Activated effector memory CD4-positive, alpha-beta T cell treated with Interleukin-2 at 50 U/mL for 16 hours (primary cell): ENCODE measurements around the gene GK.
"Not testable (repeated sequence)": the region's sequence is repeated elsewhere in the genome, so short reads cannot be mapped to it uniquely, and the experiment has no call there.

ENCODE experiments used
- DNase-seq: peaks from one replicate; pipeline ENCODE4 v3.0.0-alpha.2; 2020

GK gene

GRCh38 chrX:30654989-30655607 lies 1.9 kb downstream of the GK start:
- DNase-seq, result no peak

DNA sequence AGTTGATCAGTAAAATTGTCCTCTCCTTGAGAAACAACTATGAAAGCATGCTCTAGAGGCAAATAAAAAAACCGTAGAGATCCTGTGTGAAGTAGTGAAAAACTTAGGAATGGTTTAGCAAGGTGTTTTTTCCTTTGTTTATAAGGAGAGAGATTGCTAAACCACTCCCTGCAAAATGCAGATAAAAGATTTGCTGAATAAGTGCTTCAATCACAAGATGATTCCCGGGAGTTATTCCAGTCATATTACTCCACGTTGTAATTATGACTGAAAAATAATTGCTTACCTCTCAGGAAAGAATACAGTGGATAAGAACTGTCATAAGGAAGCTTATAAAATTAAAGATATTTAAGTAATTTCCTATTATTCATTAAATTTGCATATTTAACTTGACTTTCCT lies 2.8 kb downstream of the GK start:
- DNase-seq, result no peak

DNA sequence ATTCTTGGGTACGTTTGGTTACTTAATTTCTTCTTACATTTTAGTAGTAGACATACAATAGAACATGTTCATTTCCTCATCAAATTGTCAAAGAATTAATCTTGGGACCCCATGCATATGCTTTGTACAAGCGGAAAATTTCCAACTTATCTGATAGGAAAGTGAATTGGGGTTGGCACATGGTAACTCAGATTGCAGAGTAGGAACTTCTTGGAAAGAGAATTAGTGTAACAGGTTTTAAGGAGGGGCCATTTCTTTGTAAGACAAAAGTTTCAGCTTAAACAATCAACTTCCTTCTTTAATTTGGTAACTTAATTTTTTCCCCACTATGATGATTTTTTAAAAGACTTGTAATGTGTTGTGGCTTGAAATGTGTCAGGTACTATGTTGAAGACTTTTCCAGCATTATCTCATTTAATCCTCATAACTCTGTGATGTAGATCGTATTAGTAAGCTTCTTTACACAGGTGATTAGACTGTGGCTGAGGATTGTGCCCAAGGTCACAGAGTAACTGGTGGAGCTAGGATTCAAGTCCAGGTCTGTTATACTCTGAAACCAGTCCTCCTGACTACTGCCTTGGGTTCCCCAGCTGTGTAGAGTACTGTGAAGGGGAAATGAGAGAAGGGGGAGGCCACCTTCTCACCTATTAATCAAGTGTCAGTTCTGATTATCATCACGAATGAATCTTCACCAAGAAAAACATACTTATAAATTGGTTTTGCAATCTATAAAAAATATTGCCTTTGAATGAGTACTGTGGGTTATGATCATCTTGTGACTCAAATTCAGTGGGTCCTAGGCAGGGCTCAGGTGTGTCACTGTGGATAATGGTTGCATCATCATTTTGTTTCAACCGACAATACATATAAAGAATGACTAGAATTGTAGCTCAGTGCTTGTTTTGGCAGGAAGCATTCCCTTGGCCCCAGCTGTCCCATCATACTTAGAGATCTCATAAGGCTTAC lies 4.3 kb downstream of the GK start:
- DNase-seq, result no peak

- DNase-seq, result no peak
These were observed 6.2 kb downstream of the GK start for GRCh38 chrX:30659421-30659820.

GRCh38 chrX:30661228-30661627 lies 8.0 kb downstream of the GK start:
- DNase-seq, result no peak

DNA sequence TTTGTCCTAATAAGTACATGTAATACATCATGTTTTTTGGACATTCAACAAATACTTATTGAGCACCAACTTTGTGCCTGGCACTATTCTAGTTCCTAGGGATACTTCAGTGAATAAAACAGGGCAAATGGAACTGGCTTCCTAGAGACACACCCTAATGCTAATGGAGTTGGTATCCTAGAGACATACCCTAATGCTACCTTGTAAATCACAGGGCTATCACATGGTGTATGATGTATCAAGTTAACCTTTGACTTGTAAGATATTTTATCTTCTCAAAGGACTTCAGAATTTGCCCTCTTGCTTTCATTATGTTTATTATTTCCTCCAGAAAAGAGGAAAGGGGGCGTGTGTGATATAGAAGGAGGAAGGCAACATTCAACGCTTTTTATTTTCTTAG lies 10.1 kb downstream of the GK start:
- DNase-seq, result no peak

DNA sequence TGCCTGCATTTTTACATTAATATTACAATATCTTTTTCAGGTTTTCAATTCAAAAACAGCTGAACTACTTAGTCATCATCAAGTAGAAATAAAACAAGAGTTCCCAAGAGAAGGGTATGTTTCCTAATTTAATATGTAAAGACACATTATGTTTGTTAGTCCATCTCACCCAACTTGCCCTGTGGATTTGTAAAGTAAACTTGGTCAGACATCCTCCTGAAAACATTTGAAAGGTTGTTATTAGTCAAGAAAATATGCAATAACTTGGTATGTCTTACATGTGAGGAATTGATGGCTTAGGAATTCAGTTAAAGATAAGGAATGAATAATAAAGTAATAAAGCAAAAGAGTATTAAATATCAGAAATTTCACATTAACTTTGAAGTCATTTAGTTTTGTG lies 12.2 kb downstream of the GK start:
- no peak for DNase-seq

GRCh38 chrX:30666094-30666493 lies 12.9 kb downstream of the GK start:
- DNase-seq, result no peak

GRCh38 chrX:30668581-30668980 lies 15.4 kb downstream of the GK start:
- DNase-seq, result no peak

GRCh38 chrX:30671189-30671588 lies 18.0 kb downstream of the GK start:
- DNase-seq, result not testable (repeated sequence)

- DNase-seq, result no peak
These were observed 20.0 kb downstream of the GK start for GRCh38 chrX:30673127-30673796.

DNA sequence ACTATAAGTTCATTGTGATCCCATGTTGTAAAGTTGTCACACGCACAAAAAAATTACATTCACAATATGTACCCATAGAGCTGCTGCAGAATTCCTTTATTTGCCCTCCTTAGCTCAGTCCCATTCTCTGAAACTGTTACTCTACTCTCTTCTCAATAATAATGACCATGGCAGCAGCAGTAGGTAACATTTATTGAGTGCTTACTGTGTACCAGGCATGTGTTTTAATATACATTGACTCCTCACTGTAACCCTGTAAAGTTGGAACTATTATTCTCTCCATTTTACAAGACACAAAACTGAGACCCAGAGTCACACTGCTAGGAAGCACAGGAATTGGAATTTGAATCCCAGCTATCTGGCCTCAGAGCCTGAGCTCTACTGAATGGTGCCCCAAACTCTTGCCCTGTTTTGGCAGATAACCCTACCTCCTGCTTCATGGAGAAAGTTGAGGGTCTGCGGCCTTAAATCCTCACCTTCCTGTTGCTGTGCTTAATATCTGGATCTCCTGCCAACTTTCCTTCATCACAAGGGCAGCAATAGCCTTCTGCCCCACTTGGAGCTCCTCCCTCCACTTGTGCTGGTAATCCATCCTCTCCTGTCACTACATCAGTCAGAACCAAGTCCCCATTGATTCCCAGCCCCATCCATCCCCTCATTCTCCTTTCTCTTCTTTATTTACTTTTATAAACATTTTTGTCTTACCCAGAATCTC lies 20.8 kb downstream of the GK start:
- DNase-seq, result no peak

DNA sequence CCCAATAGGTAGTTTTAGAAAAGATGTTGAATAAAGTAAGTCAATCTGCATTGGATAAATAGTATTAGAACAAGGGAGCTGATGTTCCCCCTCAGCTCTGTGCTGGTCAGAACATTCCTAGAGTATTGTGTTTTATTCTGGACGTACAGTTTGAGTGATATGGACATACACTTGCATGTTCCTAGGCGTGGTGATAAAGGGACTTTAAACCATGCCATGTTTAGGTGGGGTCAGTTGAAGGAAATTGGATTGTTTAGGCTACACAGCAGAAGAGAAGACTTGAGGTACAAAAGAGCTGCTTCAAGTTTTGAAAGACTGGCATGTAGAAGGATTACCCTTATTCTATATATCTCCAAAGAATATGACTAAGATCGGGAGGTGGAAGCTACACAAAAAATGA lies 21.6 kb downstream of the GK start:
- DNase-seq, result no peak

DNA sequence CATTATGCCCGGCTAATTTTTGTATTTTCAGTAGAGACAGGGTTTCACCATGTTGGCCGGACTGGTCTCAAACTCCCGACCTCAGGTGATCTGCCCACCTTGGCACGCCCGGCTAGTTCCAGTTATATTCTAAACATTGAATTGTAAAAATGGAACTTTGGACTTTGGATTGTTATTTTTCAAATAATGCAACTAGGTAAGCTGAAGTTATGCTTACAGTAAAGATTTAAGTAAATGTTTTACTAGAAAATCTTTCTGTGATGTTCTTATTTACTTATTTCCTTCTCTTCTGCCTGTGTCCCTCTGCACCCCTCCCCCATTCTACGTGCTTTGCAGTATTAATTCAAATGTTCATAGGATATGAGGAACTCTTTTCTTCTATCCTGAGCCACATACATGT lies 26.1 kb downstream of the GK start:
- DNase-seq, result no peak

DNA sequence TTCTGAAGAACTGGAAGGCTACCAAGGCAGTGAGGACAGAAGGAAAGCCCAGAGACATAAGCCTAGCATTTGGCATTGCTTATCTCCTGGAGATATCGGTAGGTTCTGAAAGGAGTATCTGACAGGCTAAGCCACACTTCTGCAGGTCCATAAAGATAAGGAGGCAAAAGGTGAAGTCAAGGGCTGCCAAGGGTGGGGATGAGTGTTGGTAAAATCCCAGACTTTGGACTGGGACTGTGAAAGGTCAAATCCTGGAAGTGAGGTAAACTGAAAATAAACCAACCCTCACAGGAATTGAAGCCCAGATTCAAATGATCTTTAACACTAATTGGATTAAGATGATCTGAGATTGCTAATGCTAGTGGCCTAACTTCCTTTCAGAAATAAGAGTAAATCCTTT lies 27.4 kb downstream of the GK start:
- no peak for DNase-seq

DNA sequence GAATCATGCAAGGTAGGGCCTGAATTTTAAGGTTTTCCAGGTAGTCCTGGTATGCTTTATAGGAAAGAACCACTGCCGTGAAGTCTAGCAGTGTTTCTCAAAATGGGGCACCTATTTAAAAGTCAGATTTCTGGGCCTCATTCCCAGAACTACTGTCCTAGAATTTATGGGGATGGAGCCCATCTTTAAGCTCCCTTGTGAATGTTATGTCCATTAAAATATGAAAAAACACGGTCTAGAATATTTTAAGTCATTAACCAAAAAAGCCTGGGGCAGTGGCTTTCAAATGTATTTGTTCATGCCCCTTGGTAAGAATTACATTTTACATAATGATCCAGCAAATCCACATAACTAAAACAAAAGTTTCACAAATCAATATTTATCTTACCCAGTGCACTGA lies 35.4 kb downstream of the GK start:
- DNase-seq, result no peak

DNA sequence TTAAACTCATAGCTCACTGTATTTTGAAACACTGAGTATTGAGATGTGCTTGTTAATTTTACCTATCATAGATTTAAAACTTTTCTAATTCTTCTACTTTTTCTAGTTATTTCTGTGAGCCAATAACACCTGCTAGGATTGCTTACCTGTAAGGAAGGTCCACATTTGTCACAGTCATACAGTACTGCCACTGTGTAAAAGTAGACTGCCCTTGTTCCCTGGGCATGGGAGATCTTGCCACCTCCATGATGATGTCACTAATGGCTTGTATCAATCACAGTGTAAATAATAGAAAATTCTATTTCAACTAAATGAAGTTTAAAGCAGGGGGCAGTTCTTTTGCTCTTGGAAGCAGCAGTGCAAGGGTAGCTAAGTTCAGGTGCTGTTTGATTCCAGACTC lies 35.9 kb downstream of the GK start:
- no peak for DNase-seq

- DNase-seq, result no peak
These were observed 37.1 kb downstream of the GK start for GRCh38 chrX:30690330-30690729.

GRCh38 chrX:30693999-30694650 lies 40.9 kb downstream of the GK start:
- no peak for DNase-seq

DNA sequence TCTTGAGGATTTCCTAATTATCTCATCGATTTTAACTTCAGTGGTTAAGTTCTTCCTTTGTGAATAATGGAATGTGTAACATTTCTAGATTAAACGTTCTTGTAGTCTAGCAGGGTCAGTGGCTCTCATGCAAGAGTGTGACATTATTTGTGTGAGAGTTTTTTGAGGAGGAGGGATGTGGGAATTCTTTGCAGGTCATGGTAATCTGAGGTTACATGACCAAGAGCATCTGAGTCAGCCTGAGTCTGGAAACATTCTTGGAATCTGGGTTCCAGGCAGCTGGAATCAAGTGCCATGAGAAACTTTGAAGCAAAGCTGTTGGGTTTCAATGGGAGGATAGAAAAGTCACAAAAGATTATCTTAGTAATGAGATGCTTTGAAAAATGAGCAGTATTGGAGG lies 49.5 kb downstream of the GK start:
- DNase-seq, result no peak

DNA sequence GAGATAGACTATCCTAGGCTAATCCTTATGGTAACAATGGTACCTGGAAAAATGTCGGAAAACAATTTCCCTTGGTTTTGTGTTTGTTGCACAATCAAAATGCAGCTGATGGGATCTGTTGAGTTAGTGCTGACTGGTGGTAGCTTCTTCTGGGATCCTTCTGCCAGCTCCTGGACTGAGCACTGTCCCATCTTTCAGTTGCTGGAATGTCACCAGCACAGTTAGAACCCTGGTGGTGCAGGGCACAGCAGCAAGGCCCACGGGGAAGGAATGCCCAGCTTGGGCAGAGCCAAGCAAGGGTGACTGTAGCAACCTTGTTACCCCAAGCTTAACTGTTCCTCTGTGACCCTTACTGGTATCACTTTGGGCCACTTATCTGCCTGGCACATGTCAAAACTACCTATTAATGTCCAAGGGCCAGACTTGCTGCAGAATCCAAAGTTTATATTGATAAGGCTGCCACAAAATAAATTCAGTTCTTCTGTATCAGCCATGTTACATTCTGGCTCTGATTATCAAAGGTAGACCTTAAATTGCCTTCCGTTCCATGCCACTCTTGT lies 53.1 kb downstream of the GK start:
- DNase-seq, result no peak

- DNase-seq, result no peak
These were observed 59.0 kb downstream of the GK start for GRCh38 chrX:30712214-30712613.
